ENCODE measurements around the gene NVL. TPM values are rescaled to one million over a fixed set of nuclear protein-coding genes. Genes with fewer than 3 reads are reported as not detected.

NVL gene
- polyA plus RNA-seq, 1 of the 3 experiments (the other 2 are of a cell fraction) = 12.4 TPM

DNA sequence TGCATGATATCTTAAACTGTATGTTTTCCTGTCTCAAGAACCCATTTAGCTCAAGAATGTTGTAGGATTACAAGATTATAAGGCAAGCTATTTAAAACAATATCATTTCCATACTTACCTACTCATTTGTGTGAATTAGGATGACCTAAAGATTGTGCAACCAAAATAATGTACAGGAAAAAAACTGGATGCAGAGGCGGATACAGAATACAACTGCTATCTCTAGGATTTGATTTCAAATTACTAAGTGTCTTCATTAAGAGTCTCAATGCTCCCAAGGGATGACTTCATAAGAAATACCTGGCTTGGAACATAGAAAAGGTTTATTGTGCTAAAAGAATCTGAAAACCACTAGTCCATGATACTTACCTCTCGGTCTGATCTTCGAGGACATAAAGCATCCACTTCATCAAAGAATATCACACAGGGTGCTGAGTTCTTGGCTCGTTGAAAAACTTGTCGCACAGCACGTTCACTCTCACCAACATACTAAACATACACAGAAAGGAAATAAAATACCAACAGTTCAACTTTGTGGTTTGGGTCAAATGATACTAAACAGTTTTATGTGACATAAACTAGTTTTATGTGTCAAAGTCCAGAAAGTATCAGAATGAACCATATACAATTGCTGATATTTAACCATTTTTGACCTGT lies 54.9 kb downstream of the NVL start:
- Histone ChIP-seq H2AFZ (ENCODE audit: low read depth) (no peak overlapping the region), H3K4me1 (ENCODE audit: control insufficient read depth in 1 of 2, insufficient read depth in 2 of 2, low read depth in 1 of 2, low read length in 1 of 2) (no peaks in the 10 kb centered on the region), H3K9ac (no peak overlapping the region), H3K27ac (ENCODE audit: low read depth in 2 of 2, low read length in 1 of 2) (no peak overlapping the region), H3K4me3 (ENCODE audit: low read depth in 2 of 2, low read length in 1 of 2) (no peak overlapping the region), H3F3A (replicated peaks; ENCODE audit: insufficient read depth) (peaks cover 7% of the 10 kb centered on the region), H3K9me2 (no peaks in the 10 kb centered on the region), H4K20me1 (ENCODE audit: insufficient read depth) (no peaks in the 10 kb centered on the region), H3K4me2 (no peak overlapping the region), H3K36me3 (replicated peaks in 1 of 2; ENCODE audit: control insufficient read depth in 1 of 2, insufficient read depth in 2 of 2, low read length in 1 of 2) (peaks cover 14 to 34% of the 10 kb centered on the region in 2 experiments), H3K79me2 (ENCODE audit: insufficient read depth) (no peaks in the 10 kb centered on the region), H3K9me3 (no peaks in the 10 kb centered on the region), H3K27me3 (ENCODE audit: insufficient read depth) (no peaks in the 10 kb centered on the region)
- TF ChIP-seq RXRA (IDR thresholded peaks at IDR 0.05; ENCODE audit: borderline replicate concordance, low read depth) = no peak
- TF ChIP-seq RAD21 (IDR thresholded peaks at IDR 0.05; ENCODE audit: low read length) = no peak
- TF ChIP-seq FOSL2 (IDR thresholded peaks at IDR 0.05; ENCODE audit: borderline replicate concordance, low read depth) = no peak
- no peak for TF ChIP-seq TEAD4 (IDR thresholded peaks at IDR 0.05; ENCODE audit: borderline replicate concordance, insufficient read depth)
- no peak for TF ChIP-seq RCOR1 (IDR thresholded peaks at IDR 0.05; ENCODE audit: low read length)
- TF ChIP-seq GATA2 (CRISPR knock-in tag; IDR thresholded peaks at IDR 0.05) = no peak
- TF ChIP-seq, protein P1, sequence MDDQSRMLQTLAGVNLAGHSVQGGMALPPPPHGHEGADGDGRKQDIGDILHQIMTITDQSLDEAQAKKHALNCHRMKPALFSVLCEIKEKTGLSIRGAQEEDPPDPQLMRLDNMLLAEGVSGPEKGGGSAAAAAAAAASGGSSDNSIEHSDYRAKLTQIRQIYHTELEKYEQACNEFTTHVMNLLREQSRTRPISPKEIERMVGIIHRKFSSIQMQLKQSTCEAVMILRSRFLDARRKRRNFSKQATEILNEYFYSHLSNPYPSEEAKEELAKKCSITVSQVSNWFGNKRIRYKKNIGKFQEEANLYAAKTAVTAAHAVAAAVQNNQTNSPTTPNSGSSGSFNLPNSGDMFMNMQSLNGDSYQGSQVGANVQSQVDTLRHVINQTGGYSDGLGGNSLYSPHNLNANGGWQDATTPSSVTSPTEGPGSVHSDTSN (IDR thresholded peaks at IDR 0.05) = no peak
- no peak for TF ChIP-seq EZH2phosphoT487 (IDR thresholded peaks at IDR 0.05; ENCODE audit: borderline replicate concordance, low read depth)
- no peak for TF ChIP-seq TAF1 (IDR thresholded peaks at IDR 0.05; ENCODE audit: borderline replicate concordance, low read depth, low read length)
- 94% methylated on average over 6 of the region's 6 CpGs for WGBS (ENCODE audit: low lambda C conversion rate)
- CTCF ChIA-PET = no interaction called here
- DNase-seq = no peak
- POLR2A ChIA-PET = no interaction called here

DNA sequence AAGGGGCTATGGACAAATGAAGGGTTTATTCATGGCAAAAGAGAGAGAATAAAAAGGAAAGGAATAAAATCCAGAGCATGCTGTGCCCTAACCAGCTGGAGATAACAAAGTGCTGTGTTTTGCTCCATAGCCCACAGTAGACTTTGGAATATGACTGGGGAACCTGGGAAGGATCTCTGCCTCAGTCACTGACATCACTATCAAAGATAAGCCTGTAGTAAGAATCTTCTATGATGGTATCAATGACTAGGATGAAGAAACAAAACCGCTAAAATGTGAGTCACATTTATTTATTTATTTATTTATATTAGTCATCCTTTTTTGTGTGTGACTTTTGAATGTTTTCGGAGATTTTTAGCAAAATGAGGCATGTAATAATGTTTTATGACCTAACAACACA lies 56.3 kb downstream of the NVL start:
- H3K36me3 ChIP-seq (replicated peaks in 1 of 2; ENCODE audit: control insufficient read depth in 1 of 2, insufficient read depth in 2 of 2, low read length in 1 of 2) = peaks cover 14 to 35% of the 10 kb centered on the region in 2 experiments
- H2AFZ ChIP-seq (ENCODE audit: low read depth) = no peak overlapping the region
- CTCF ChIA-PET = no interaction called here
- TF ChIP-seq GATA2 (CRISPR knock-in tag; IDR thresholded peaks at IDR 0.05) (no peak), CTCF (IDR thresholded peaks at IDR 0.05) (no peak), MXI1 (IDR thresholded peaks at IDR 0.05; ENCODE audit: low read depth, low read length) (no peak)
- H3K4me1 ChIP-seq (ENCODE audit: control insufficient read depth in 1 of 2, insufficient read depth in 2 of 2, low read depth in 1 of 2, low read length in 1 of 2) = no peaks in the 10 kb centered on the region
- H3F3A ChIP-seq (replicated peaks; ENCODE audit: insufficient read depth) = peaks cover 7% of the 10 kb centered on the region
- H3K4me2 ChIP-seq = no peak overlapping the region
- no peaks in the 10 kb centered on the region for H4K20me1 ChIP-seq (ENCODE audit: insufficient read depth)
- POLR2A ChIA-PET = no interaction called here
- no peaks in the 10 kb centered on the region for H3K9me3 ChIP-seq
- H3K4me3 ChIP-seq (ENCODE audit: low read depth in 2 of 2, low read length in 1 of 2) = no peak overlapping the region
- WGBS (ENCODE audit: low lambda C conversion rate) = 82% methylated on average over 2 of the region's 2 CpGs
- H3K9ac ChIP-seq = no peak overlapping the region
- H3K27me3 ChIP-seq (ENCODE audit: insufficient read depth) = no peaks in the 10 kb centered on the region
- no peak for DNase-seq
- no peaks in the 10 kb centered on the region for H3K79me2 ChIP-seq (ENCODE audit: insufficient read depth)
- no peaks in the 10 kb centered on the region for H3K9me2 ChIP-seq
- peak overlapping the region in 1 of 2 experiments; percentile 24; a peak in 1 of 4 replicates for H3K27ac ChIP-seq (ENCODE audit: low read depth in 2 of 2, low read length in 1 of 2)

Measured in SK-N-SH (cell line).